Gastroesophageal sphincter (tissue), 3 donors: ENCODE data around the gene RPS24.

Source experiments
- EP300 ChIP-seq: sonication (generic); formaldehyde crosslinking; IDR thresholded peaks from one replicate; pipeline ENCODE4 v1.6.1; 2017; ENCODE audit warnings: antibody characterized with exemption, mild to moderate bottlenecking
- POLR2A ChIP-seq, 2 donors: fragments of 450-650 bp; IDR thresholded peaks; one replicate each; pipeline ENCODE4 v1.6.1; 2017; ENCODE audit warnings: antibody characterized with exemption in 2 of 2, mild to moderate bottlenecking in 2 of 2, moderate library complexity in 1 of 2
- POLR2AphosphoS5 ChIP-seq: sonication (generic); formaldehyde crosslinking; IDR thresholded peaks from one replicate; pipeline ENCODE4 v1.6.1; 2017; ENCODE audit warnings: antibody characterized with exemption
- TF ChIP-seq, protein P1 (sequence below), 4 experiments: fragments of 200-600 bp in 2 of 4; fragments of 450-650 bp in 2 of 4; sonication (generic) in 1 of 4; IDR thresholded peaks; one replicate each; pipeline ENCODE4 v1.5.1; 2017 to 2019; ENCODE audit warnings: antibody characterized with exemption in 4 of 4, mild to moderate bottlenecking in 2 of 4, moderate library complexity in 2 of 4

DNA sequence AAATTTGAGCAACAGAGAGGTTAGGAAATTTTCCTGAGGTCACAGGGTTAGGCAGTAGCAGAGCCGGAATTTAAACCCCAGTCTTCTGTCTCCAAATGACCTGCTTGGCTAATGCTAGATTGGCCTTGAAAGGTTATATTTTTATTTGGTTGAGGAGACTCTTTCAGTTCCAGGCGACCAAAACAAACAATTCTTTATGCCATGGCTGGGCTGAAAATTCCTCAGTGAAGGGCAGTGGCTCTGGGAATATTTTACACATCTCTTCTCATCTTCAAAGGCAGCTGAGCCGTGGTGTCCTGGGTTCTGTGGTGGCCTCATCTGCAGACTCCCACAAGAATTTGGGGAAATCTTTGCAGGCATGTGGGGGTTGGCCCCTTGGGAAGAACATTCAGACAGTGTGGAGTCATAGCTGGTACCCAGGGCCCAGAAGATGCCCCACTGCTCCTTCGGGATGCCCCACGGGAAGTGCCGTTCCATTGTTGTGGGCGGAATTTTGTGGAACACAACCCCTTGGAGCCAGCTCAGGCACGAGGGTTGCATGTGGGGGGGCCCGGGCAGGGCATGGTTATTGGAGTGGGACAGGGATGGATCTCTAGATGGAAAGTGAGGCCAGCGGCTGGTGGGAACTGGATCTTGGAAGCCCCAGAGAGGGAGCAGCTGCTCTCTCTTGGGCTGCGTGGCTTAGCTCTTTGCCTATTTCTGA is 33.2 kb downstream of the RPS24 start:
- TF ChIP-seq POLR2AphosphoS5, result no peak
- TF ChIP-seq, protein P1, sequence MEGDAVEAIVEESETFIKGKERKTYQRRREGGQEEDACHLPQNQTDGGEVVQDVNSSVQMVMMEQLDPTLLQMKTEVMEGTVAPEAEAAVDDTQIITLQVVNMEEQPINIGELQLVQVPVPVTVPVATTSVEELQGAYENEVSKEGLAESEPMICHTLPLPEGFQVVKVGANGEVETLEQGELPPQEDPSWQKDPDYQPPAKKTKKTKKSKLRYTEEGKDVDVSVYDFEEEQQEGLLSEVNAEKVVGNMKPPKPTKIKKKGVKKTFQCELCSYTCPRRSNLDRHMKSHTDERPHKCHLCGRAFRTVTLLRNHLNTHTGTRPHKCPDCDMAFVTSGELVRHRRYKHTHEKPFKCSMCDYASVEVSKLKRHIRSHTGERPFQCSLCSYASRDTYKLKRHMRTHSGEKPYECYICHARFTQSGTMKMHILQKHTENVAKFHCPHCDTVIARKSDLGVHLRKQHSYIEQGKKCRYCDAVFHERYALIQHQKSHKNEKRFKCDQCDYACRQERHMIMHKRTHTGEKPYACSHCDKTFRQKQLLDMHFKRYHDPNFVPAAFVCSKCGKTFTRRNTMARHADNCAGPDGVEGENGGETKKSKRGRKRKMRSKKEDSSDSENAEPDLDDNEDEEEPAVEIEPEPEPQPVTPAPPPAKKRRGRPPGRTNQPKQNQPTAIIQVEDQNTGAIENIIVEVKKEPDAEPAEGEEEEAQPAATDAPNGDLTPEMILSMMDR (IDR thresholded peaks at IDR 0.05), result no peak
- no peak for TF ChIP-seq EP300
- TF ChIP-seq POLR2A (IDR thresholded peaks at IDR 0.05), result no peak
